ACHN (cell line): ENCODE results near the gene BCL2L2.
"Not testable (repeated sequence)": the region's sequence is repeated elsewhere in the genome, so short reads cannot be mapped to it uniquely, and the experiment has no call there.

Source experiments
- DNase-seq: peaks from one replicate; pipeline ENCODE4 v3.0.0-alpha.2; 2015
- in situ Hi-C: cut with HindIII; loops from 2 replicates; pipeline ENCODE4 v1.10.0; 2017; ENCODE audit warnings: low sequenced_read_pairs, low pct_ligation_motif_present, low pct_unique_long_range_greater_than_20kb

BCL2L2 gene

GRCh38 chr14:23306412-23307145, at the start of gene BCL2L2:
BCL2L2 (plus strand) TSS chr14:23306833; CDS start chr14:23307768, 935 bp downstream.
- in situ Hi-C loops, result no loop called here

DNA sequence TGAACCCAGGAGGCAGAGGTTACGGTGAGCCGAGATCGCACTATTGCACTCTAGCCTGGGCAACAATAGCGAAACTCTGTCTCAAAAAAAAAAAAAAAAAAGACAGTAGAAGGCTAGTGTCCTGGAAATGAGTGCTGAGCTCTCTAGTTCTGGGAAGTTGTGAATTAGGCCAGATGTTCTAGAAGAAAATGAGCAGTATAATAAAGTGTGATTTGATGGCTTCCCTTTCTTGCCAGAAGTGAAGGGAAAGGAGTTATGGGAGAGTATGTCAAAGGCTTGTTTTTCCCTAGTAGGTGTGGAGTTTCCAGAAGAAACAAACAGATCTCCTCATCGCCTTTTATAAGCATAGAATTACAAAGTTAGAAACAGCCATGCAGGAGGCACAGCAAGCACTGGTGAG, 48.4 kb upstream of the BCL2L2 start:
- DNase-seq, result no peak
- in situ Hi-C loops, result no loop called here

More at GRCh38 chr14:23306412-23307145, at the start of gene BCL2L2:
- peak; percentile 88 for DNase-seq

- DNase-seq, result no peak
Observed at GRCh38 chr14:23259426-23259825, 47.2 kb upstream of the BCL2L2 start.

DNA sequence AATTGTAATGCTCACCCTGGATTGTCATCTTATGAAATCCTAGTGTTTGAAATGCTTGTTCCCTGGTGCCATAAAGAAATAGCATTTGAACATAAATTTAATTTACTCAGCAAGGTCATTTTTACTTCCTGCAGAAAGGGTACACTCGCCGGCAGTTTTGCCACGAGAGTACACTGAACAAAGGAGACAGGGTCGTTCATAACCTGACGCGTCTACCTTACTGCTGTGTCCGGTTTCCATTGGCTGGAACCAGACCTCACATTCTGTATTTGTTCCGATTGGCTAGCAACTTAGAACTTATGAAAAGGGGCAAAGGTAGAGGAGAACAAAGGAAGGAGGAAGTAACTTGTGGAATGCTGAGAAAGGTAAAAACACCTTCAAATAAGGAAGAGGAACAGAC, 45.8 kb upstream of the BCL2L2 start:
- in situ Hi-C loops, DNase-seq: not testable (repeated sequence)

More at GRCh38 chr14:23259426-23259825, 47.2 kb upstream of the BCL2L2 start:
- in situ Hi-C loops, result no loop called here

GRCh38 chr14:23269193-23269592, 37.4 kb upstream of the BCL2L2 start:
- in situ Hi-C loops, result no loop called here
- no peak for DNase-seq

- DNase-seq, result no peak
- in situ Hi-C loops, result no loop called here
Observed at GRCh38 chr14:23275412-23275811, 31.2 kb upstream of the BCL2L2 start.

- in situ Hi-C loops, result no loop called here
- no peak for DNase-seq
Observed at GRCh38 chr14:23277189-23277588, 29.4 kb upstream of the BCL2L2 start.

GRCh38 chr14:23277928-23278327, 28.7 kb upstream of the BCL2L2 start:
- in situ Hi-C loops, DNase-seq: not testable (repeated sequence)

DNA sequence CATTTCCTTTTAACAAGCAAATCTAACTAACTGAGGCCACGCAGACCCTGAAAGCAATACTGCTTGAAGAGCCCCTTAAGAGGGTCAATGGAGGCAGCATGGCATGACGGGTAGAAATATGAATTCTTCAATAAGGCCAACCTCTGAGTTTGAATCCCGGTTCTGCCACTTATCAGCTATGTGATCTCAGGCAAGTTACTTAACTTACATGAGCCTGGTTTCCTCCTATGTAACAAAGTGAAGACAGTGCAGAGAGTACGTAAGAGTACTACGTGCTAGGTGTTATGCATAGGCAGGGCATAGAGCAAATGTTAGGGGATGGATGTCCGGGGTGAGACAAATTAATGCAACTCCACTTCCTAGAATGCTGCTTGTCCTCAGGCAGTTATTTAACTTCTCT, 25.4 kb upstream of the BCL2L2 start:
- no peak for DNase-seq
- in situ Hi-C loops, result no loop called here

GRCh38 chr14:23284654-23285529, 21.7 kb upstream of the BCL2L2 start:
- in situ Hi-C loops, result no loop called here
- DNase-seq, result peak; percentile 9

DNA sequence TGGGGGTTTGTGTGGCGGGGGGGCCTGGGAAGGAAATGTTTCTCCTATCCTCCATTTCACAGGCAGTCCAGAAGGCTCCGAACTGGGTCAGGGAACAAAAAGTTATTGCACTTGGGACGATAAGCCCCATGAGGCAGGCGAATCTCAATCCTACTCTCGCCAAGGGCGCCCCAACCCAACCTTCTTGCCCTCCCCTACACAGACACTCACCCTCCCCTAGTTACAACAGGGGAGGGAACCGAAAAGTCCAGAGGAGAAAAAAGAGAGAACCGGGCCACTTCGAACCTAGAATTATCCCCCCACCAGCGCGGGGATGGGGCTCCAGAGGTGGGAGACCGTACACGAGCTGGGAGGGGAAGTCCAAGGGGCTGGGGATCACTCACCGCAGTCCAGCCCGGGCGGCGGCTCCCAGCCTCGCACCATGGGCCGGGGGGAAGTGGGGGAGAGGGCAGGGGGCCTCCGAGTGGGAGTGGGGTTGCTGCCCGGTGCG, 21.1 kb upstream of the BCL2L2 start:
- DNase-seq, result peak; percentile 18
- in situ Hi-C loops, result no loop called here

- in situ Hi-C loops, result no loop called here
Observed at GRCh38 chr14:23286020-23286901, 20.4 kb upstream of the BCL2L2 start, which contains the start of gene HOMEZ. HOMEZ (minus strand) TSS chr14:23286132; CDS start chr14:23285952, 180 bp downstream.

GRCh38 chr14:23286902-23287479, 19.6 kb upstream of the BCL2L2 start:
- in situ Hi-C loops, result no loop called here
- no peak for DNase-seq

More at GRCh38 chr14:23286020-23286901, 20.4 kb upstream of the BCL2L2 start, which contains the start of gene HOMEZ:
- peak; percentile 96 for DNase-seq

GRCh38 chr14:23294734-23295561, 11.7 kb upstream of the BCL2L2 start:
- DNase-seq, result peak; percentile 55
- in situ Hi-C loops, result no loop called here

DNA sequence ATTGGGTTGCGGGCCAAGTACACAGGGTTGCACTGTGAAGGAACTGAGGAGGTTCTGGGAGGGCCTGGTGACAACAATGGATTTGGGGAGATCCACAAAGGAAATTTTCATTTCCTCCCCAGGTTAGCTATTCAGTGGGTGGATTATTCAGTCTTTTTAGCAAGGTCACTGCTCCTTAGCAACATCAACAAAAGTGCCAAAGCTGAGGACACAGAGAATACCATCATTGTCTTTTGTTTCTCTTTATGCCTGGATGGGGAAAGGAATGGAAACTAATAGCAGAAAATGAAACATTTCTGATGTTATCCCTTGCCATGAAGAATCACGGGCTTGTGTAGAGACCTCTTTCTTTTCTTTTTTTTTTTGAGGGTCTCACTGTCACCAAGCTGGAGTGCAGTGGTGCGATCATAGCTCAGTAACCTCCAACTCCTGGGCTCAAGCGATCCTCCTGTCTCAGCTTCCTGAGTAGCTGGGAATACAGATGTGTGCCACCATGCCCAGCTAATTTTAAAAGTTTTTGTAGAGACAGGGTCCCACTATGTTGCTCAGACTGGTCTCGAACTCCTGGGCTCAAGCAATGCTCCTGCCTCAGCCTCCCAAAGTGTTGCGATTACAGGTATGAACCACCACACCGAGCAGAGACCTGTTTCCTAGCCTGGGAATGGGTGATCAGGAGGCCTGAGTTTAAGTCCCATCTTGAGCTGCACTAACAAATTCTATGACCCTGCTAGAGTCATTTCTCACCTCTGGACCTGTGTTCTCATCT, 10.4 kb upstream of the BCL2L2 start:
- DNase-seq, result no peak
- in situ Hi-C loops, result no loop called here

DNA sequence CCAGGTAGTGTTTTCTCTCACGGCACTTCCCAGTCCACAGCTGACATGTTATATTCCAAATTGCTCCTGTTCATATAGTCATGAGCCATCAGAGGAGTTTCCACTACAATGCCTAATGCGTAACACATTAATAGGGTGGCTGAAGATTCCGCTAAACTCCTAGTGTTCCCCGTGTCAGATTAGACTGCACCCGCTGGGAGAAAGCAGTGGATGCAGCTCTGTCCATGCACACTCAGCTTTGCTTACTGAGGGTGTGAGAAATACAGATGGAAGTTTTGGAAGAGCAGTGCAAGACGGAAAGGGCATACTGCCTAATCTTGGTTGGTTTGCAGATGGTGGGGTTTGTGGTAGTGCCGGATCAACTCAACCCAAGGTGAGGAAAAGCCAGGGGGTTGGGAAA, 9.5 kb upstream of the BCL2L2 start:
- DNase-seq, result no peak
- in situ Hi-C loops, result no loop called here
